HCT116 (cell line): ENCODE data around the gene CDC42EP4. TPM values are rescaled to one million over a fixed set of nuclear protein-coding genes. Genes with fewer than 3 reads are reported as not detected.

Source experiments
- ATAC-seq: fragments of 200-7000 bp; cut with Tn5 transposase; 2 replicates; pipeline ENCODE4 v1.9.1; 2020; ENCODE audit warnings: mild to moderate bottlenecking, moderate library complexity
- BruUV-seq: library from RNA; stranded (reverse); fragments of 400-500 nt; replicated peaks from 2 replicates; lab custom pipeline; 2021; lab: Mats Ljungman, UMichigan
- CTCF ChIA-PET: fragments of 300-600 bp; sonication (Branson Sonifier 250); formaldehyde crosslinking; loops from one replicate; lab custom pipeline; 2021; ENCODE audit warnings: antibody characterized with exemption; lab: Charles Lee
- POLR2A ChIA-PET: fragments of 300-600, 350-600 bp; sonication (Branson Sonifier 250); formaldehyde crosslinking; loops from one replicate; lab custom pipeline; 2021; ENCODE audit warnings: antibody characterized with exemption; lab: Charles Lee
- RAD21 ChIA-PET, 2 experiments: fragments of 300-600 bp; sonication (Branson Sonifier 250); formaldehyde crosslinking; loops; one replicate each; lab custom pipeline; 2023; ENCODE audit warnings: low total read pairs in 2 of 2; ENCODE audit not compliant: uncharacterized antibody in 2 of 2, unreplicated experiment in 2 of 2, low non-redundant PET in 1 of 2; lab: Charles Lee
- DNase-seq: peaks from one replicate; pipeline ENCODE4 v3.0.0-alpha.2; 2010; ENCODE audit warnings: low read depth, low spot score
- H2AFZ ChIP-seq: fragments of 200-600 bp; shearing (Covaris generic), sonication (generic); 2 replicates; pipeline ENCODE4 v1.6.1; 2017; ENCODE audit warnings: low read depth, mixed run types, mixed read lengths, antibody characterized with exemption, low read length; ENCODE audit not compliant: poor library complexity, severe bottlenecking
- H3K27ac ChIP-seq: 2 replicates; pipeline ENCODE4 v1.5.1; 2012; ENCODE audit warnings: low read depth, low read length
- H3K27me3 ChIP-seq: fragments of 200-600 bp; sonication (generic); 2 replicates; pipeline ENCODE4 v1.6.1; 2016; ENCODE audit warnings: mixed run types, low read length, mixed read lengths; ENCODE audit not compliant: insufficient read depth
- H3K36me3 ChIP-seq, 2 experiments: fragments of 200-500 bp in 1 of 2; fragments of 200-600 bp in 1 of 2; sonication (Bioruptor generic) in 1 of 2; sonication (generic) in 1 of 2; 2 replicates each; pipeline versions ENCODE4 v1.5.1 to v1.6.1; 2014 to 2016; ENCODE audit warnings: low read length in 2 of 2, inconsistent platforms in 1 of 2, mixed read lengths in 1 of 2, mixed run types in 1 of 2; ENCODE audit not compliant: insufficient read depth in 2 of 2, control insufficient read depth in 1 of 2
- H3K4me1 ChIP-seq, 2 experiments: fragments of 200-600 bp in 1 of 2; sonication (generic) in 1 of 2; 2 replicates each; pipeline versions ENCODE4 v1.5.1 to v1.6.1; 2012 to 2017; ENCODE audit warnings: low read length in 2 of 2, inconsistent platforms in 1 of 2, mild to moderate bottlenecking in 1 of 2, mixed read lengths in 1 of 2, mixed run types in 1 of 2, moderate library complexity in 1 of 2; ENCODE audit not compliant: insufficient read depth in 2 of 2, control insufficient read depth in 1 of 2
- H3K4me2 ChIP-seq: fragments of 200-600 bp; sonication (generic); 2 replicates; pipeline ENCODE4 v1.6.1; 2017; ENCODE audit warnings: mixed run types, low read length, mixed read lengths
- H3K4me3 ChIP-seq, 2 experiments: fragments of 200-600 bp in 1 of 2; sonication (generic) in 1 of 2; replicated peaks in 1 of 2; 2 replicates each; pipeline ENCODE4 v1.5.1; 2011 to 2016; ENCODE audit warnings: low read length in 2 of 2, control low read depth in 1 of 2, low read depth in 1 of 2, mild to moderate bottlenecking in 1 of 2, mixed read lengths in 1 of 2, mixed run types in 1 of 2
- H3K79me2 ChIP-seq: fragments of 200-600 bp; sonication (generic); 2 replicates; pipeline ENCODE4 v1.6.1; 2017; ENCODE audit warnings: mild to moderate bottlenecking, mixed run types, low read length, moderate library complexity, mixed read lengths; ENCODE audit not compliant: insufficient read depth
- H3K9ac ChIP-seq: fragments of 200-600 bp; sonication (generic); 2 replicates; pipeline ENCODE4 v1.6.1; 2016; ENCODE audit warnings: low read length, mixed read lengths
- H3K9me2 ChIP-seq: fragments of 200-600 bp; sonication (generic), shearing (Covaris generic); 2 replicates; pipeline ENCODE4 v1.6.1; 2017; ENCODE audit warnings: mixed run types, mild to moderate bottlenecking, moderate library complexity; ENCODE audit not compliant: insufficient read depth
- H3K9me3 ChIP-seq, 2 experiments: fragments of 200-500 bp in 1 of 2; fragments of 200-600 bp in 1 of 2; sonication (Bioruptor generic) in 1 of 2; sonication (generic) in 1 of 2; 2 replicates each; pipeline ENCODE4 v1.6.1; 2014 to 2017; ENCODE audit warnings: low read length in 2 of 2, mixed read lengths in 2 of 2, inconsistent platforms in 1 of 2, low read depth in 1 of 2, mild to moderate bottlenecking in 1 of 2, mixed run types in 1 of 2, moderate library complexity in 1 of 2; ENCODE audit not compliant: control insufficient read depth in 1 of 2, insufficient read depth in 1 of 2
- H4K20me1 ChIP-seq: fragments of 200-600 bp; sonication (generic), shearing (Covaris generic); 2 replicates; pipeline ENCODE4 v1.6.1; 2017; ENCODE audit warnings: mixed run types, mild to moderate bottlenecking, moderate library complexity; ENCODE audit not compliant: insufficient read depth
- ATF3 ChIP-seq: IDR thresholded peaks from 2 replicates; pipeline ENCODE4 v1.6.1; 2012
- CBX3 ChIP-seq: IDR thresholded peaks from 2 replicates; pipeline ENCODE4 v1.6.1; 2012; ENCODE audit warnings: low read depth
- EZH2 ChIP-seq: fragments of 200-600 bp; sonication (generic); IDR thresholded peaks from 2 replicates; pipeline ENCODE4 v1.6.1; 2017; ENCODE audit warnings: antibody characterized with exemption, mixed run types
- RAD21 ChIP-seq: IDR thresholded peaks from 2 replicates; pipeline ENCODE4 v1.6.1; 2012; ENCODE audit warnings: low read depth, mild to moderate bottlenecking
- REST ChIP-seq: IDR thresholded peaks from 2 replicates; pipeline ENCODE4 v1.6.1; 2012; ENCODE audit warnings: low read depth
- intact Hi-C: fragments of 100-400 bp; cut with micrococcal nuclease; formaldehyde crosslinking; loops from 2 replicates; pipeline ENCODE4 v1.10.0; 2022
- total RNA-seq: library from RNA; stranded (reverse); gene quantifications from one replicate; pipeline ENCODE4 v1.2.1, GENCODE V29; 2021; ENCODE audit not compliant: unreplicated experiment

CDC42EP4 gene
- total RNA-seq, 1 experiment from 2014 or later, result 54.9 TPM

GRCh38 chr17:73262676-73263642 is 48.8 kb downstream of the CDC42EP4 start:
- no peak for ATAC-seq
- ChIA-PET CTCF (interaction anchor here (4.1 kb wide), 1 partner anchor 107 kb away, joined by 19 read pairs; no protein-coding TSS in a partner anchor), POLR2A (no interaction called here), RAD21 (interaction anchor here in 1 of 2 experiments (0.7 kb wide), 1 partner anchor 1169 kb away, joined by 5 read pairs; no protein-coding TSS in a partner anchor)
- no peaks in the 10 kb centered on the region for H3K9me3 ChIP-seq
- peaks cover 2 to 5% of the 10 kb centered on the region in 2 experiments; a peak in 2 of 4 replicates for H3K4me1 ChIP-seq
- H4K20me1 ChIP-seq, result no peaks in the 10 kb centered on the region
- no TSS peak for BruUV-seq
- DNase-seq, result no peak
- H2AFZ ChIP-seq, result no peak overlapping the region
- no peaks in the 10 kb centered on the region for H3K79me2 ChIP-seq
- no peak overlapping the region for H3K9ac ChIP-seq
- H3K4me2 ChIP-seq, result no peak overlapping the region
- intact Hi-C loops, result no loop called here
- H3K27me3 ChIP-seq, result no peaks in the 10 kb centered on the region
- H3K4me3 ChIP-seq, result no peak overlapping the region
- H3K27ac ChIP-seq, result no peak overlapping the region
- no peaks in the 10 kb centered on the region for H3K36me3 ChIP-seq
- TF ChIP-seq REST (no peak), RAD21 (no peak), EZH2 (no peak), CBX3 (no peak), ATF3 (no peak)
- H3K9me2 ChIP-seq, result no peaks in the 10 kb centered on the region
